ENCODE results near the gene GPD2. TPM values are rescaled to one million over a fixed set of nuclear protein-coding genes. Genes with fewer than 3 reads are reported as not detected.

Gene GPD2
- total RNA-seq, 4 donors from 2014 or later, result 72.4 to 89.2 (median 79.6) TPM

DNA sequence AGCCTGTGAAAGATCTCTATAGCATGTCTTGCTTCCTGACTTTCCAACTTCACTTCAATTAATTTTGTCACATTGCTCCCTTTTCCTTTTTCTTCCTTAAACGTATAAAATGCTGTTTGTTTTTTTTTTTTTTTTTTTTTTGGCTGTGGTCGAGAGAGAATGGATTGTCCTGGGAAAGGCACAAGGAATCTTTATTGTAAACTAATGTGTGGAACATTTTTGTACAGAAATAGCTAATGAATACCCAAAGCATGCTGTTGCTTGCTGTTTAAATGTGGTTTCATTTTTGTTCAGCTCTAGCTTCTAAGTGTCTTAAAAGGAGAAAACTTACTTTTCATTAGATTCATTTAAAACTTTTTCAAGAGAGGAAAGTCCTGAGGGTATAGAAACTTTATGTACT, 105.5 kb downstream of the GPD2 start:
- H3K4me1 ChIP-seq, result peaks cover 0 to 35% (median 10%) of the 10 kb centered on the region in 4 donors
- no peak overlapping the region for H3K4me3 ChIP-seq
- no peak for TF ChIP-seq EP300 (IDR thresholded peaks at IDR 0.05)
- H3K36me3 ChIP-seq, result no peaks in the 10 kb centered on the region
- 6 to 21% methylated on average over 2 of the region's 2 CpGs for WGBS, 2 donors
- no peak for DNase-seq (ENCODE audit: low spot score in 2 of 2)
- H3K27ac ChIP-seq, result peak overlapping the region in 2 of 4 donors; percentile 45 to 51
- H3K9me3 ChIP-seq, result no peaks in the 10 kb centered on the region
- no peaks in the 10 kb centered on the region for H3K27me3 ChIP-seq

DNA sequence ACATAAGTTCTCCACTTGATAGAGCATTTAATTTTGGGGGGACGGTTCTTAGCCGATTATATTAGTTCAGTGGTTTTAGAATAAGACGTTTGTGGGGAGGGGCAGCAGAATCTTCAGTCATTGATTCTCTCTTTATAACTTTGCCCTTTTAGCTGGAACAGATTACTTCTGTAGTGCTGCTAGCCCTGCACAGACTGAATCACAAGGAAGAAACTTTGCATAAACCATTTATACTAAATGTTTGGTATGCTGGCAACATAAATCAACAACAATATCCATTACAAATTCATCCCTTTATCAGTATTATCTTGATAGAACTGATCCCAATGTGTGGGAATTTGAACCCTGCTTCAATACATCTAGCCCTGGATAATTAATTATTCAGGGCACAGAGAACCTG, 112.2 kb downstream of the GPD2 start:
- TF ChIP-seq, protein P1, sequence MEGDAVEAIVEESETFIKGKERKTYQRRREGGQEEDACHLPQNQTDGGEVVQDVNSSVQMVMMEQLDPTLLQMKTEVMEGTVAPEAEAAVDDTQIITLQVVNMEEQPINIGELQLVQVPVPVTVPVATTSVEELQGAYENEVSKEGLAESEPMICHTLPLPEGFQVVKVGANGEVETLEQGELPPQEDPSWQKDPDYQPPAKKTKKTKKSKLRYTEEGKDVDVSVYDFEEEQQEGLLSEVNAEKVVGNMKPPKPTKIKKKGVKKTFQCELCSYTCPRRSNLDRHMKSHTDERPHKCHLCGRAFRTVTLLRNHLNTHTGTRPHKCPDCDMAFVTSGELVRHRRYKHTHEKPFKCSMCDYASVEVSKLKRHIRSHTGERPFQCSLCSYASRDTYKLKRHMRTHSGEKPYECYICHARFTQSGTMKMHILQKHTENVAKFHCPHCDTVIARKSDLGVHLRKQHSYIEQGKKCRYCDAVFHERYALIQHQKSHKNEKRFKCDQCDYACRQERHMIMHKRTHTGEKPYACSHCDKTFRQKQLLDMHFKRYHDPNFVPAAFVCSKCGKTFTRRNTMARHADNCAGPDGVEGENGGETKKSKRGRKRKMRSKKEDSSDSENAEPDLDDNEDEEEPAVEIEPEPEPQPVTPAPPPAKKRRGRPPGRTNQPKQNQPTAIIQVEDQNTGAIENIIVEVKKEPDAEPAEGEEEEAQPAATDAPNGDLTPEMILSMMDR (IDR thresholded peaks at IDR 0.05), result no peak
- TF ChIP-seq POLR2A (IDR thresholded peaks at IDR 0.05) (no peak), EP300 (IDR thresholded peaks at IDR 0.05) (no peak)
- no peaks in the 10 kb centered on the region for H3K4me1 ChIP-seq
- H3K4me3 ChIP-seq, result no peak overlapping the region
- no peaks in the 10 kb centered on the region for H3K9me3 ChIP-seq
- H3K27ac ChIP-seq, result no peak overlapping the region
- H3K36me3 ChIP-seq, result peaks cover 0 to 18% (median 0%) of the 10 kb centered on the region in 3 donors
- DNase-seq (ENCODE audit: low spot score in 2 of 2), result no peak
- WGBS, 2 donors, result 65 to 72% methylated on average over 3 of the region's 3 CpGs
- no peaks in the 10 kb centered on the region for H3K27me3 ChIP-seq

DNA sequence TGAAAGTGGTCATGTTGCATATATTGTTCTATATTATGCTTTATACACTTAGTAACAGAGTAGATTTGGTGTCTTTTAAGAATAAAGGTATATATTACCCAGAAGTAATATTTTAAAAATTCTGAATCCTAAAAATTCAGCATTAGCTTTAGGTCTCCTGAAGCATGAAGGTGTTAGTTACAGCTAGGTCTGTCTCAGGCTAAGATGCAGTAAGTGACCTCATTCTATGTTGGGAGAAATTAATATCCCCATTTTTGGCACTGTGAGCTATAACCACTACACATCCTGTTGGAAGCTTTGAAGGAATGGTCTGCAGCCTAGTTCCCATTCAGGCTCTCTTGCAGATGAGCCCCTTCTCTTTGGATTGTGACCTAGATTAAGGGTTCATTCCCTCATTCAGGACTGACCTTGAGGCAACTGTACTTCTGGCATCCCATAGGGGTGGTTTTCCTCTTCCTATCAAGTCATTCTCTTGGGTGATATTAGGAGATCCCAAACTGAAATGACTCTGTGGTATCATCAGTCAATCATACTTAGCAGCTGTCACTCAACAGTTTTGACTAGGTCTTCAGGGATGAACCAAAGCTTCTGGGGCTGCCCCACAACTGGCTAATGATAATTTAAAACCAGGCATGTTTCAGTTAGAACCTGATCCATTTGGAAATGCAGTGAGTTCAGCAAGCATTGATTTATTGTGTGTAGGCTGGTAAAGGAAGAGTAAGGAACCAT, 117.7 kb downstream of the GPD2 start:
- Histone ChIP-seq H3K4me3 (no peak overlapping the region), H3K36me3 (peaks cover 0 to 39% (median 0%) of the 10 kb centered on the region in 3 donors), H3K27me3 (no peaks in the 10 kb centered on the region), H3K4me1 (no peaks in the 10 kb centered on the region), H3K9me3 (no peaks in the 10 kb centered on the region), H3K27ac (no peak overlapping the region)
- no peak for DNase-seq (ENCODE audit: low spot score in 2 of 2)
- TF ChIP-seq POLR2A (IDR thresholded peaks at IDR 0.05), result no peak
- TF ChIP-seq EP300 (IDR thresholded peaks at IDR 0.05), result no peak
- TF ChIP-seq, protein P1 (IDR thresholded peaks at IDR 0.05), result no peak

DNA sequence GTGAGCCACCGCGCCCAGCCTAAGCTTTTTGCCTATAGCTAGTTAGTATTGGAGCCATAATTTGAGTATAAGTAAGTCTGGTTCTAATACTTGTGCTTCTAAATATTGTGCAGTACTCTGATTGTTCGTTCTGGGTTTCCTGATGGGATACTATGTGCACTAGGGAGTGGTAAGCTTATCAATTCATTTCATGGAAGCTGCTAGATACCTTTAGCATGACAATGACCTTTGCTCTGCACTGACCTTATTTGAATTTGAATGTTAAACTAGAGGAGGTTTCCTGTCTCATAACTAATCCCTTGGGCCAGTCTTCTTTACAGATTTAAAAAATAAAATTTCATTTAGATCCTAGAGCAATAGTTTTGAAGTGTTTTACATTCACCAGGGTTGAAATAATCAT, 125.1 kb downstream of the GPD2 start:
- TF ChIP-seq EP300 (IDR thresholded peaks at IDR 0.05) (no peak), POLR2A (IDR thresholded peaks at IDR 0.05) (no peak)
- TF ChIP-seq, protein P1 (IDR thresholded peaks at IDR 0.05), result no peak
- Histone ChIP-seq H3K4me1 (peaks cover 0 to 11% (median 1%) of the 10 kb centered on the region in 4 donors), H3K9me3 (no peaks in the 10 kb centered on the region), H3K27me3 (no peaks in the 10 kb centered on the region), H3K27ac (no peak overlapping the region), H3K36me3 (peaks cover 0 to 36% (median 0%) of the 10 kb centered on the region in 3 donors), H3K4me3 (no peak overlapping the region)
- WGBS, 2 donors, result 91 to 93% methylated on average over 3 of the region's 3 CpGs
- DNase-seq (ENCODE audit: low spot score in 2 of 2), result no peak

DNA sequence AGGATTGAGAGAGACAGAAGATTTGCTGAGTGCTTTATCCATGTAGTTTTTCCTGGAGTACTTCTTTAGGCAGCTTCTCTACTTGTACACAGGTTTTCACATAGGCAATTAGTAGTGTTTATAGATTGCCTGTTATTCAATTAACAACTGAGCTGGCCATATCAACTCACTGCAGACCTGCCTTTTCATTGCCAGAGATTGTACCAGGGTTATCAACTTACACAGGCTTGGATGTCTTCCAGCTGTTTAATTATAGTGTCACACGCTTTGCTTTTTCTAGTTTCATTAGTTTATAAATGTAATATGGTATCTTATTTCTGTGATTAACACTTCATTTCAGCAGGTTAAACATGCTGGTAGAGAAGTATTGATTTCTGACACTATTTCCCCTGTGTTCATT, 125.9 kb downstream of the GPD2 start:
- TF ChIP-seq POLR2A (IDR thresholded peaks at IDR 0.05), result no peak
- TF ChIP-seq, protein P1 (IDR thresholded peaks at IDR 0.05), result no peak
- TF ChIP-seq EP300 (IDR thresholded peaks at IDR 0.05), result no peak
- 31 to 57% methylated on average over 1 of the region's 1 CpG for WGBS, 2 donors

More for the DNA sequence above, 125.9 kb downstream of the GPD2 start:
- no peak for DNase-seq (ENCODE audit: low spot score in 2 of 2)
- H3K9me3 ChIP-seq, result no peaks in the 10 kb centered on the region
- peaks cover 0 to 33% (median 0%) of the 10 kb centered on the region in 3 donors for H3K36me3 ChIP-seq
- H3K27me3 ChIP-seq, result no peaks in the 10 kb centered on the region
- H3K4me1 ChIP-seq, result peaks cover 0 to 11% (median 1%) of the 10 kb centered on the region in 4 donors
- no peak overlapping the region for H3K4me3 ChIP-seq
- H3K27ac ChIP-seq, result peak overlapping the region in 1 of 4 donors; percentile 33
